Measurements from ENCODE around the gene LCN12. TPM values are rescaled to one million over a fixed set of nuclear protein-coding genes. Genes with fewer than 3 reads are reported as not detected.

The LCN12 gene
- total RNA-seq, 1 experiment from 2014 or later, result 4.2 TPM

DNA sequence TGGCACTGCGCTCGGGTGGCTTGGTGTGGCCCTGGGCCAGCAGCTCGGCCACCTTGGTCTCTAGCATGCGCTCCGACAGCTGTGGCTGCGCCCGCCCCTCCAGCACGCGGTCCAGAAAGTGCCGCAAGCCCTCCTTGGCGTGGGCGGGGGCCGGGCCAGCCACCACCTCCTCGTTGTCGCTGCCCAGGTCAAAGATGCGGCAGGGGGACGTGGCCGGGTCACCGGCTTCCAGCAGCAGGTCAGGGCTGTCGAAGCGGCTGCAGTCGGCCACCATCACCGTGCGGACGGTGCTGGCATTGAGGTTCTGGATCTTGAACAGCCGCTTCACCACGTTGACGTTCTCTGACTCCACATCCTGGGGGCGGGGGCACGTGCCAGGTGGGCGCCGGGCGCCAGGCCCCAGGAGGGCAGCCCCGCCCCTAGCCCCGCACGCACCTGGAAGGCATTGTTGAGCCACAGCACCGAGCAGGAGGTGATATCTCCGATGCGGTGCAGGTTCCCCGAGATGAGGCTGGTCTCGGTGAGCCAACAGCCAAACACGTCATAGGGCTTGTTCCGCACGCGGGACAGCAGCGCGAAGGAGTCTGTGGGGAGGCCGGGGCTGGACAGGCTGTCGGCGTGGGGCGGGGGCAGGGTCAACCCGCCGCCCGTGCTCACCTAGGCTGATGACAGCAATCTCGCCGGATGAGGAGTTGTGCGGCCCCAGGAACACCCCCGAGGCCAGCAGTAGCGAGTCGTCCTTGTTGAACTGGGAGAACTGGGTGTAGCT is 9.8 kb upstream of the LCN12 start:
- no peaks in the 10 kb centered on the region for H3K9me2 ChIP-seq (ENCODE audit: insufficient read depth)
- H4K20me1 ChIP-seq (ENCODE audit: insufficient read depth), result no peaks in the 10 kb centered on the region
- peaks cover 20% of the 10 kb centered on the region for H3K79me2 ChIP-seq (ENCODE audit: insufficient read depth, low read length)
- H3K4me1 ChIP-seq (ENCODE audit: control insufficient read depth in 1 of 2, insufficient read depth in 2 of 2, low read length in 2 of 2), result peaks cover 9 to 19% of the 10 kb centered on the region in 2 experiments; a peak in 3 of 4 replicates
- no peak for DNase-seq (ENCODE audit: low read depth, low spot score)
- H3K4me3 ChIP-seq (replicated peaks in 1 of 2; ENCODE audit: low read depth in 1 of 2, low read length in 2 of 2), result no peak overlapping the region
- H3K4me2 ChIP-seq (ENCODE audit: low read length), result peak overlapping the region; percentile 89; the same call in 1 of the 2 replicates
- ChIA-PET RAD21 (ENCODE audit: low non-redundant PET in 1 of 2, low total read pairs in 2 of 2, uncharacterized antibody in 2 of 2, unreplicated experiment in 2 of 2) (no interaction called here), CTCF (no interaction called here), POLR2A (no interaction called here)
- no peaks in the 10 kb centered on the region for H3K9me3 ChIP-seq (ENCODE audit: control insufficient read depth in 1 of 2, insufficient read depth in 1 of 2, low read depth in 1 of 2, low read length in 2 of 2)
- no peak for ATAC-seq
- H3K36me3 ChIP-seq (ENCODE audit: control insufficient read depth in 1 of 2, insufficient read depth in 2 of 2, low read length in 2 of 2), result peaks cover 12 to 15% of the 10 kb centered on the region in 2 experiments; a peak in 3 of 4 replicates
- no peak for TF ChIP-seq CEBPB (IDR thresholded peaks at IDR 0.05; ENCODE audit: low read depth)
- TF ChIP-seq ELF1 (IDR thresholded peaks at IDR 0.05; ENCODE audit: borderline replicate concordance, low read depth), result no peak
- TF ChIP-seq SIN3A (IDR thresholded peaks at IDR 0.05; ENCODE audit: low read depth), result no peak
- TF ChIP-seq, protein P1, sequence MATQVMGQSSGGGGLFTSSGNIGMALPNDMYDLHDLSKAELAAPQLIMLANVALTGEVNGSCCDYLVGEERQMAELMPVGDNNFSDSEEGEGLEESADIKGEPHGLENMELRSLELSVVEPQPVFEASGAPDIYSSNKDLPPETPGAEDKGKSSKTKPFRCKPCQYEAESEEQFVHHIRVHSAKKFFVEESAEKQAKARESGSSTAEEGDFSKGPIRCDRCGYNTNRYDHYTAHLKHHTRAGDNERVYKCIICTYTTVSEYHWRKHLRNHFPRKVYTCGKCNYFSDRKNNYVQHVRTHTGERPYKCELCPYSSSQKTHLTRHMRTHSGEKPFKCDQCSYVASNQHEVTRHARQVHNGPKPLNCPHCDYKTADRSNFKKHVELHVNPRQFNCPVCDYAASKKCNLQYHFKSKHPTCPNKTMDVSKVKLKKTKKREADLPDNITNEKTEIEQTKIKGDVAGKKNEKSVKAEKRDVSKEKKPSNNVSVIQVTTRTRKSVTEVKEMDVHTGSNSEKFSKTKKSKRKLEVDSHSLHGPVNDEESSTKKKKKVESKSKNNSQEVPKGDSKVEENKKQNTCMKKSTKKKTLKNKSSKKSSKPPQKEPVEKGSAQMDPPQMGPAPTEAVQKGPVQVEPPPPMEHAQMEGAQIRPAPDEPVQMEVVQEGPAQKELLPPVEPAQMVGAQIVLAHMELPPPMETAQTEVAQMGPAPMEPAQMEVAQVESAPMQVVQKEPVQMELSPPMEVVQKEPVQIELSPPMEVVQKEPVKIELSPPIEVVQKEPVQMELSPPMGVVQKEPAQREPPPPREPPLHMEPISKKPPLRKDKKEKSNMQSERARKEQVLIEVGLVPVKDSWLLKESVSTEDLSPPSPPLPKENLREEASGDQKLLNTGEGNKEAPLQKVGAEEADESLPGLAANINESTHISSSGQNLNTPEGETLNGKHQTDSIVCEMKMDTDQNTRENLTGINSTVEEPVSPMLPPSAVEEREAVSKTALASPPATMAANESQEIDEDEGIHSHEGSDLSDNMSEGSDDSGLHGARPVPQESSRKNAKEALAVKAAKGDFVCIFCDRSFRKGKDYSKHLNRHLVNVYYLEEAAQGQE (IDR thresholded peaks at IDR 0.05; ENCODE audit: low read depth), result no peak
- TF ChIP-seq SRF (IDR thresholded peaks at IDR 0.05; ENCODE audit: low read depth), result no peak
- TF ChIP-seq, protein P2, sequence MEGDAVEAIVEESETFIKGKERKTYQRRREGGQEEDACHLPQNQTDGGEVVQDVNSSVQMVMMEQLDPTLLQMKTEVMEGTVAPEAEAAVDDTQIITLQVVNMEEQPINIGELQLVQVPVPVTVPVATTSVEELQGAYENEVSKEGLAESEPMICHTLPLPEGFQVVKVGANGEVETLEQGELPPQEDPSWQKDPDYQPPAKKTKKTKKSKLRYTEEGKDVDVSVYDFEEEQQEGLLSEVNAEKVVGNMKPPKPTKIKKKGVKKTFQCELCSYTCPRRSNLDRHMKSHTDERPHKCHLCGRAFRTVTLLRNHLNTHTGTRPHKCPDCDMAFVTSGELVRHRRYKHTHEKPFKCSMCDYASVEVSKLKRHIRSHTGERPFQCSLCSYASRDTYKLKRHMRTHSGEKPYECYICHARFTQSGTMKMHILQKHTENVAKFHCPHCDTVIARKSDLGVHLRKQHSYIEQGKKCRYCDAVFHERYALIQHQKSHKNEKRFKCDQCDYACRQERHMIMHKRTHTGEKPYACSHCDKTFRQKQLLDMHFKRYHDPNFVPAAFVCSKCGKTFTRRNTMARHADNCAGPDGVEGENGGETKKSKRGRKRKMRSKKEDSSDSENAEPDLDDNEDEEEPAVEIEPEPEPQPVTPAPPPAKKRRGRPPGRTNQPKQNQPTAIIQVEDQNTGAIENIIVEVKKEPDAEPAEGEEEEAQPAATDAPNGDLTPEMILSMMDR (IDR thresholded peaks at IDR 0.05 in 2 of 3, conservative IDR thresholded peaks at IDR 0.05 in 1 of 3; ENCODE audit: borderline replicate concordance in 1 of 3, insufficient read depth in 1 of 3, low read depth in 2 of 3, low read length in 2 of 3), result no peak
- no peak for TF ChIP-seq TCF7L2 (IDR thresholded peaks at IDR 0.05; ENCODE audit: borderline replicate concordance, extremely low read depth, insufficient read depth, insufficient read length)
- H3K9ac ChIP-seq (ENCODE audit: low read length), result no peak overlapping the region
- H3K27me3 ChIP-seq (ENCODE audit: insufficient read depth, low read length), result no peaks in the 10 kb centered on the region
- H3K27ac ChIP-seq (ENCODE audit: low read depth, low read length), result peak overlapping the region; percentile 97; the same call in 1 of the 2 replicates
- no peak overlapping the region for H2AFZ ChIP-seq (ENCODE audit: low read depth, low read length, poor library complexity, severe bottlenecking)
- intact Hi-C loops (cut with micrococcal nuclease), result loop anchor here (5.0 to 10.0 kb wide), 2 partner anchors 97 to 155 kb away; partner anchors contain the start of genes AJM1 and PHPT1
- TSS peak; percentile 36 for BruUV-seq (replicated peaks)
